GM21576 (cell line): ENCODE measurements around the gene LGALS7B.
"Not testable (repeated sequence)": the region's sequence is repeated elsewhere in the genome, so short reads cannot be mapped to it uniquely, and the experiment has no call there.

Experiments
- ATAC-seq: cut with Tn5 transposase; IDR thresholded peaks from one replicate; pipeline ENCODE4 v1.9.1; 2021; ENCODE audit warnings: mild to moderate bottlenecking, moderate library complexity; ENCODE audit not compliant: unreplicated experiment

LGALS7B gene

GRCh38 chr19:38816131-38816750 is 27.2 kb downstream of the LGALS7B start:
- ATAC-seq, result no peak

- ATAC-seq, result no peak
Observed at GRCh38 chr19:38817081-38817480, 28.1 kb downstream of the LGALS7B start.

GRCh38 chr19:38819231-38819920 is 30.4 kb downstream of the LGALS7B start:
- no peak for ATAC-seq

- not testable (repeated sequence) for ATAC-seq
Observed at GRCh38 chr19:38821230-38821825, 32.3 kb downstream of the LGALS7B start.

- not testable (repeated sequence) for ATAC-seq
Observed at GRCh38 chr19:38825936-38826335, 36.9 kb downstream of the LGALS7B start.

GRCh38 chr19:38826856-38827551 is 38.0 kb downstream of the LGALS7B start:
- no peak for ATAC-seq

- not testable (repeated sequence) for ATAC-seq
Observed at GRCh38 chr19:38829203-38829602, 40.2 kb downstream of the LGALS7B start.

- ATAC-seq, result no peak
Observed at GRCh38 chr19:38830039-38830733, 41.2 kb downstream of the LGALS7B start.

GRCh38 chr19:38831142-38831605 is 42.2 kb downstream of the LGALS7B start:
- ATAC-seq, result peak; percentile 42

- no peak for ATAC-seq
Observed at GRCh38 chr19:38833092-38833425, 44.1 kb downstream of the LGALS7B start.

- no peak for ATAC-seq
Observed at GRCh38 chr19:38834104-38834490, 45.1 kb downstream of the LGALS7B start.

- no peak for ATAC-seq
Observed at GRCh38 chr19:38834590-38834989, 45.6 kb downstream of the LGALS7B start.

GRCh38 chr19:38836159-38836982 is 47.4 kb downstream of the LGALS7B start:
- no peak for ATAC-seq

GRCh38 chr19:38836983-38837626 is 48.1 kb downstream of the LGALS7B start:
- no peak for ATAC-seq

- no peak for ATAC-seq
Observed at GRCh38 chr19:38837656-38838121, 48.7 kb downstream of the LGALS7B start.

GRCh38 chr19:38838208-38838985 is 49.4 kb downstream of the LGALS7B start:
- ATAC-seq, result no peak

- no peak for ATAC-seq
Observed at GRCh38 chr19:38838986-38839761, 50.2 kb downstream of the LGALS7B start.
